ENCODE data around the gene GRSF1.

DNA sequence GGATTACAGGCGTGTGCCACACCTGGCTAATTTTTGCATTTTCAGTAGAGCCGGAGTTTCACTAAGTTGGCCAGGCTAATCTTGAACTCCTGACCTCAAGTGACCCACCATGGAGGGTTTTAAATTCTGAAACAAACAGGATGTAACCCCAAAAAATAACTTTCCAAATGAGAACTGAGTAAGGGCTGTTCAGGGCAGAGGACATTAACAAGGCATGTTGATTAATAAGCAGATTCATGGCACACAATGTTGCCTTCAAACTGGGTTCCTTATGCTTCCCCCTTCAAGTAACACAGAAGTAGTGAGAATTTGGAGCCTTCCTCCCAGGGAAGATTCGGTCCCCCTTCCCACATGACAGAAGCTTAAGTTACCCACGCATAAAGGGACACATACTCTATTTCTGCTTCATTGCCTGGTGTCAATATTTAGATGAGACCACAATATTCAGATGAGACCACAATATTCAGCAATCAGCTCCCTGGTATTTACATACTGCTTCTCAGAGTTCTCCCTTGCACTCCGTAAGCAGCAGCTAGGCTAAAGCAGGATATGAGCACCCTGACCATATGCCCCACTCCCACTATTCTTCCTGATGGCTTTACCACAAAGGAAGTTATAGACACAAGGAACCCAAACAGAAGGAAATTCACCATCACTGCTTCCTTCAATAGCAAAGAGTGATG lies 21.4 kb downstream of the GRSF1 start:
- TF ChIP-seq, protein P1, sequence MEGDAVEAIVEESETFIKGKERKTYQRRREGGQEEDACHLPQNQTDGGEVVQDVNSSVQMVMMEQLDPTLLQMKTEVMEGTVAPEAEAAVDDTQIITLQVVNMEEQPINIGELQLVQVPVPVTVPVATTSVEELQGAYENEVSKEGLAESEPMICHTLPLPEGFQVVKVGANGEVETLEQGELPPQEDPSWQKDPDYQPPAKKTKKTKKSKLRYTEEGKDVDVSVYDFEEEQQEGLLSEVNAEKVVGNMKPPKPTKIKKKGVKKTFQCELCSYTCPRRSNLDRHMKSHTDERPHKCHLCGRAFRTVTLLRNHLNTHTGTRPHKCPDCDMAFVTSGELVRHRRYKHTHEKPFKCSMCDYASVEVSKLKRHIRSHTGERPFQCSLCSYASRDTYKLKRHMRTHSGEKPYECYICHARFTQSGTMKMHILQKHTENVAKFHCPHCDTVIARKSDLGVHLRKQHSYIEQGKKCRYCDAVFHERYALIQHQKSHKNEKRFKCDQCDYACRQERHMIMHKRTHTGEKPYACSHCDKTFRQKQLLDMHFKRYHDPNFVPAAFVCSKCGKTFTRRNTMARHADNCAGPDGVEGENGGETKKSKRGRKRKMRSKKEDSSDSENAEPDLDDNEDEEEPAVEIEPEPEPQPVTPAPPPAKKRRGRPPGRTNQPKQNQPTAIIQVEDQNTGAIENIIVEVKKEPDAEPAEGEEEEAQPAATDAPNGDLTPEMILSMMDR (IDR thresholded peaks at IDR 0.05; ENCODE audit: borderline replicate concordance, extremely low read depth, low read length, poor library complexity, severe bottlenecking), result no peak
- TF ChIP-seq EZH2 (IDR thresholded peaks at IDR 0.05; ENCODE audit: borderline replicate concordance, low read depth, low read length, severe bottlenecking), result no peak
